ENCODE data around the gene PCBP2. TPM values are rescaled to one million over a fixed set of nuclear protein-coding genes. Genes with fewer than 3 reads are reported as not detected.

The PCBP2 gene
- total and polyA plus RNA-seq, 2 donors (not counting 3 experiments of a cell fraction or from before 2014, with no cell fraction given): 526 to 995 TPM

GRCh38 chr12:53481939-53482586, 30.2 kb downstream of the PCBP2 start:
- ChIA-PET CTCF (interaction anchor here (0.8 to 3.6 kb wide), 11 partner anchors 9 to 155 kb away, joined by 3 to 32 read pairs (median 4); partner anchors contain the start of genes MAP3K12 and NPFF), POLR2A (interaction anchor here (0.7 to 1.9 kb wide), 6 partner anchors 8 to 157 kb away, joined by 3 to 8 read pairs (median 5); partner anchors contain the start of gene TARBP2)
- Histone ChIP-seq H3K79me2 (ENCODE audit: control insufficient read depth, insufficient read depth, low read length) (peaks cover 2% of the 10 kb centered on the region), H3K36me3 (ENCODE audit: control insufficient read depth in 2 of 2, extremely low read depth in 1 of 2, insufficient read depth in 2 of 2, low read length in 2 of 2) (peaks cover 29 to 60% of the 10 kb centered on the region in 2 experiments), H3K27me3 (ENCODE audit: control insufficient read depth in 2 of 2, insufficient read depth in 2 of 2, low read length in 2 of 2) (no peaks in the 10 kb centered on the region), H3K4me1 (ENCODE audit: control insufficient read depth, extremely low read depth, insufficient read depth, low read length) (no peaks in the 10 kb centered on the region), H4K20me1 (replicated peaks; ENCODE audit: control insufficient read depth, extremely low read depth, insufficient read depth, low read length) (no peaks in the 10 kb centered on the region), H3K9ac (replicated peaks; ENCODE audit: extremely low read depth, insufficient read depth, low read length) (no peak overlapping the region), H2AFZ (ENCODE audit: low read depth, low read length) (no peak overlapping the region), H3K4me2 (ENCODE audit: insufficient read depth, low read length) (no peak overlapping the region), H3K4me3 (replicated peaks in 1 of 3; ENCODE audit: insufficient read depth in 1 of 3, low read depth in 1 of 3, low read length in 3 of 3) (no peak overlapping the region), H3K27ac (ENCODE audit: insufficient read depth, low read depth, low read length) (no peak overlapping the region), H3K9me3 (replicated peaks; ENCODE audit: control insufficient read depth, insufficient read depth, low read length) (no peaks in the 10 kb centered on the region), H3K9me1 (replicated peaks; ENCODE audit: control insufficient read depth, extremely low read depth, insufficient read depth, low read length) (no peaks in the 10 kb centered on the region)
- TF ChIP-seq CTCF (IDR thresholded peaks at IDR 0.05; ENCODE audit: extremely low read depth in 1 of 2, insufficient read depth in 1 of 2, low read depth in 1 of 2, low read length in 2 of 2) (peak; percentile 10 to 18), FOS (IDR thresholded peaks at IDR 0.05; ENCODE audit: borderline replicate concordance, insufficient read depth, low read length) (no peak), EZH2 (IDR thresholded peaks at IDR 0.05; ENCODE audit: borderline replicate concordance, low read depth, low read length, severe bottlenecking) (no peak)
- TF ChIP-seq, protein P1, sequence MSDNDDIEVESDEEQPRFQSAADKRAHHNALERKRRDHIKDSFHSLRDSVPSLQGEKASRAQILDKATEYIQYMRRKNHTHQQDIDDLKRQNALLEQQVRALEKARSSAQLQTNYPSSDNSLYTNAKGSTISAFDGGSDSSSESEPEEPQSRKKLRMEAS (IDR thresholded peaks at IDR 0.05; ENCODE audit: insufficient read depth, insufficient read length): no peak
- intact Hi-C loops (cut with micrococcal nuclease) (loop anchor here (2.0 kb wide), 1 partner anchor 27 kb away; no protein-coding TSS in a partner anchor), dilution Hi-C loops (cut with MboI; ENCODE audit: extremely low pct_ligation_motif_present, low sequenced_read_pairs) (no loop called here)
- no TSS peak for BruUV-seq (replicated peaks)
- no peak for DNase-seq (ENCODE audit: low read depth, low spot score)
- FAIRE-seq: no peak

Measured in endothelial cell of umbilical vein (primary cell).